NCI-H187 (cell line): ENCODE measurements around the gene BRD4.

Source experiments
- DNase-seq, 2 experiments: peaks; one replicate each; lab custom pipeline; 2025; lab: John Stamatoyannopoulos, UW

BRD4 gene

DNA sequence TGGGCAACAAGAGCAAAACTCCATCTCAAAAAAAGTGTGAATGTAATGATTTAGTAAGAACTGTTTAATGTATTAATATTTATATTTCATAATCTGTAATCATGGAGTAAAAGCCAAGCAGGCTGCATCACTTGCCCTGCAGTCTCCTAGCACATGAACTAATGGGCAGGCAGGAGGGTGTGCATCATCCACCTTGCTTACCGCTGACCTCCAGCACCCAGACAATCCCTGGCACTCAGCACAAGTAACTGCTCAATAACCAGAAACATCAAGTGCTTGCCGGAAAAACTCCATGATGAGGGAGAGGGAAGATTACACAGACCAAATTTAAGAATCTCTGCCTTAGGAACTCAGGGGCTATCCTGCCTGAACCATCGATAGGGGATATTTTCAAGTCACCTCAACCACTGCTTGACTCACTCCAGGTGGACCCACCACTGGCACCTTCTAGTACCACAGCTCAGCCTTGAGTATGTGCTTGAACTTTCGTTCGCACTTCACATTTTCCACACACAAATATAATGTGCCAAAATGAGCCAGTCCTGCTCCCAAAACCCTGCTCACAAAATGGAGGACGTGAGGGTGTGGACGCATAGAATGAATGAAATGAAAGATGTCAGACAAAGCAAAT is 18.6 kb downstream of the BRD4 start:
- DNase-seq: no peak

- no peak for DNase-seq
These were observed 25.2 kb downstream of the BRD4 start for GRCh38 chr19:15307169-15307568.

- DNase-seq: no peak
These were observed 26.6 kb downstream of the BRD4 start for GRCh38 chr19:15305582-15306334.

- DNase-seq: no peak
These were observed 28.1 kb downstream of the BRD4 start for GRCh38 chr19:15304140-15304705.

GRCh38 chr19:15303105-15303780 is 29.1 kb downstream of the BRD4 start:
- no peak for DNase-seq

DNA sequence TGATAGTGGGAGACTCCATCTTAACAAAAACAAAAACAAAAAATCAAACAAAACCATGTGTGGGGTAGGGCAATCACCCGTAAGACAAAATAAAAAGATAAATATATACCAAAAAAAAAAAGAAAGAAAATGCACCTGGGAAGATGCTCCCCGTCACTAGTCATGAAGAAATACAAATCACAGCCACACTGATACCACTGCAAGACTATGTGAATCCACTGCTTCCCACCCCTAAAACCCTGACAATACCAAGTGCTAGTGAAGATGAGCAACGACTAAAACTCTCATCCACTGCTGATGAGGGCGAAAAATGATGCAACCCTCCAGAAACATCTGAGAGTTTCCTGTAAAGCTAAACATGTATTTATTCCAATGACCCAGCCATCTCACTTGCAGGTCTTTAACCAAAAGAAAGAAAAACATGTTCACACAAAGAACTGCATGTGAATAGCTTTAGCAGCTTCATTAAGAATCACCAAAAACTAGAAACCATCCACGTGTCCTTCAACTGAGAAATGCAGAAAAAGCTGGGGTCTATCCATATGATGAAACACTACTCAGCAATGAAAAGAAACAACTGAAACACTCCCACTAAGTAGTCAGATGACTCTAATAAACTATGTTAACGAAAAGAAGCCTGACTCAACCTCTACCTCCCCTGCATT is 31.7 kb downstream of the BRD4 start:
- no peak for DNase-seq

DNA sequence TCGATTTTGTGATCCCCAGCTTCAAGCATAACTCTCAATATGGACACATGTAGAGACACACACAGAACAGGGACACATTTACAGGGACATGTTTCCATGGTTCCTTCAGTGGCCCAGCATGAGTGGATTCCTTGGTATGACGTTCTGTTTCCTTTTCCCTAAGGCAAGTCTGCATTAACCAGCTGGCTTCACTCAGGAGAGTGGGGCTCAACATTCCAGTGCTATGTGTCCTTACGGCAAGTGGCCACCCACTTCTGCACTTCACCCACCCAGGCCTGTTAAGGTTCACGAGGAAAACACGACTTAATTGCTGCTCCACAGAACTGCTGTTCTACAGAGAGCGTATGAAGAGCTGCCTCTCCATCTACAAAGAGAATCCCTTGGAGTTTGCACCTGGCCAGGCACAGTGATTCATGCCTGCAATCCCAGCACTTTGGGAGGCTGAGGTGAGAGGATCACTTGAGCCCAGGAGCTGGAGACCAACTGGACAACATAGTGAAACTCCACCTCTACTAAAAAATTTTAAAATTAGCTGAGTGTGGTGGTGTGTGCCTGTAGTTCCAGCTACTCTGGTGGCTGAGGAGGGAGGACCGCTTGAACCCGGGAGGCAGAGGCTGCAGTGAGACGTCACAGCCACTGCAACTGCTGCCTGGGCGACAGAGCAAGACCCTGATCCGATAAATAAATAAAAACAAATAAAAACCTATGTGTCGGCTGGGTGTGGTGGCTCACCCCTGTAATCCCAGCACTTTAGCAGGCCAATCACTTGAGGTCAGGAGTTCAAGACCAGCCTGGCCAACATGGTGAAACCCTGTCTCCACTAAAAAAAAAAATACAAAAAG is 32.5 kb downstream of the BRD4 start:
- no peak for DNase-seq

- no peak for DNase-seq
These were observed 33.3 kb downstream of the BRD4 start for GRCh38 chr19:15298847-15299567.

GRCh38 chr19:15297416-15298224 is 34.7 kb downstream of the BRD4 start:
- no peak for DNase-seq

GRCh38 chr19:15296841-15297415 is 35.4 kb downstream of the BRD4 start:
- no peak for DNase-seq

GRCh38 chr19:15296353-15296752 is 36.0 kb downstream of the BRD4 start:
- no peak for DNase-seq

- no peak for DNase-seq
These were observed 37.8 kb downstream of the BRD4 start for GRCh38 chr19:15294561-15294990.

DNA sequence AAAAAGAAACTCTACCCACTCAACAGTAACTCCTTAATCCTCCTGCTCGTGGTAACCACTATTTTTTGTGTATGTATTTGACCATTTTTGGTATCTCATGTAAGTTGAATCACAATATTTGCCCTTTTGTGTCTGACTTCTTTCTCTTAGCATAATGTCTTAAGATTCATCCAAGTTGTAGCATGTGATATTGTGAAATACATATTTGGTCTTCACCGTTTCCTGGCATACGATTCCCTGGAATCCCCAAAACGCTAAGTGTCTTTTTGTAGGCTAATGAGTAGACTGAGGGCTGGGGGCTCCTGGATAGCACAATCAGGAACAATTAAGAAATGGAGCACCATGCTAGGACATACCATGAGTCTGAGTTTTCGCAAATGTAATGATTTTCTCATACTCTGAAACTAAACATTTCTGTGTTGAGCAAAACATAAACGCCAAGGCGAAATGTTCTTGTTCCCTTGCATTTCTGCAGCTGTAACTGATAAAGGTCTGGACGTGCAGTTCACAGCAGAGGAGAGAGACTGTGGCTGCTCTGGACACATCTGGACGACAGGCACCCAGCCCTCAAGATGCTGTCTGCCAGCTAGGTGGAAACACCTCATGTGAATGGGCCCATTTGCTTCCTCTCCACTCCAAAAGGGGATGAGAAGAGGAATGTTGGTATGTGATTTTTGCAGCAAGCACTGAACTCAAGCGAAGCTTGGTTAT is 38.4 kb downstream of the BRD4 start:
- no peak for DNase-seq

DNA sequence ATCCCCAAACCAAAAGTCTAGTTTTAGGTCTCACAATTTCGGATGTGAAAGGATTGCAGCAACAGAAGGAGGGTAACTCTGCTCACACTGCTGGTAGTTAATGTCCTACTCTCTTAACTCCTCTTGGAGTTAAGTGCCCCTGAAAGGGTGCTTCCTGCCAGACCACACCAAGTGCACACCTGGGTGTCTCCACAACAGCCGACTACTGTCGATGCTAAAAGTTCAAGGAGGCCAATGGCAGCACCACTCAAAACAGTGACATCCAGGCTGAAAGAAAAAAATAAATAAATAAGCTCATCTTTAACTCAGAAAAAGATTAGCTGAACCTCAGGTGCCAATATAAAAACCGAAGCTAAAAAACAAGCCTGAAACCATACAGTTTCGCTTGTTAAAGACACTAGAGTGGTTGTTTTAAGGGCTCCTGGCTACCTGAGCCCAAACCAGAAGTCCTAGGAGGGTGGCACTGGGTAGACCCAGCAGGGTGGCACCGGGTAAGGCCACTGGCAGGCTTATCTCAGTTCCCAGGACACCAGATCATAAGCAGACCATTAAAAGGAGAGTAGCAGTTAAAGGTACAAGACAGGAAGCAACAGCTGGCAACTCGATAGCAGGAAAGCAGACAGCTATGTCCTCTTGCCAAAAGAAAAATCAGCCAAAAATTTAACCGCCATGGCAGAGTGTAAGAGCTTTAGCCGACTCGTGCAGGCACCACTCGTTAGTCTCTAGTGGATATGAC is 39.3 kb downstream of the BRD4 start:
- DNase-seq: no peak

DNA sequence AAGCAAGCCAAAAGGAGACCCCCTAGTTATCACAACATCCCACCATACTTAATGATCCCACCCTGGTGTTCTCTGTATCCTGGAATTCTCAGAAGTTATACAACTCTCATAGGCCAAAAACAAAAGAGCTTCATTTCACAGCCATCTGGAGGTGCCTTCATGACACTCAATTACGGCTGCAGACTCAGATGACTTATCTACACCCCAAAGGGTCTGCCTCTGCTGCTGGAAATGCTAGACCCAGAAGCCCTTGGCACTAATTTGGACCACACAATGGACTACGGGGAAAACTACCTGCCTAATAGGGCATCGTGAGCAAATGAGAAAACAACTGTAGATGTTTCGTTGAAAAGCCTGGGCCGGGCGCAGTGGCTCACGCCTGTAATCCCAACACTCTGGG is 40.2 kb downstream of the BRD4 start:
- DNase-seq: no peak

- no peak for DNase-seq
These were observed 40.8 kb downstream of the BRD4 start for GRCh38 chr19:15291548-15292021.

- DNase-seq: no peak
These were observed 41.2 kb downstream of the BRD4 start for GRCh38 chr19:15291089-15291488.

DNA sequence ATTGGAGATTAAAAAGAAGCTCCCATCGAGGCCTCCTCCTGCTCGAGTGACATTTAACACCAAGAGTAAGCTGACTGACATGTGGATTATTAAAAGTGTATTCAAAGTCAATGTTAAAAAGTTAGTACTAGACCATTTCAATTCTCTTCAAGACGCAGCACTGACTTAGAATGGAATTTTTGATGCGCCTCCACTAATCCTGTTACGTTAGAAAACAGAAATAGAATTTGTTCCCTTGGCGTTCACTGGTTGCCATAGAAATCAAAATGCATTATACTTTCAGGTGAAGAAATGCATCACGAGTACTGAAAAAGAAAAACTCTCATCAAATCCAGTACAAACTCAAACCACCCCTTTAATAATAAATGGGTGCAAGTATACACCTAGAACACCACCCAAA is 42.2 kb downstream of the BRD4 start:
- DNase-seq: no peak
